Esophagus squamous epithelium (tissue), 4 donors: ENCODE measurements around the gene ENGASE.

Source experiments
- CTCF ChIP-seq, 6 experiments: fragments of 450-650 bp in 4 of 6; fragments of 200-600 bp in 2 of 6; sonication (generic) in 2 of 6; IDR thresholded peaks; one replicate each; pipeline ENCODE4 v1.5.1; 2016 to 2019; ENCODE audit warnings: antibody characterized with exemption in 6 of 6, mild to moderate bottlenecking in 4 of 6, moderate library complexity in 4 of 6
- POLR2A ChIP-seq, 4 donors: fragments of 450-650 bp; IDR thresholded peaks; one replicate each; pipeline ENCODE4 v1.6.1; 2017; ENCODE audit warnings: antibody characterized with exemption in 4 of 4, mild to moderate bottlenecking in 4 of 4, moderate library complexity in 3 of 4

- TF ChIP-seq CTCF (IDR thresholded peaks at IDR 0.05) (peak; percentile 41 to 96 (median 92)), POLR2A (IDR thresholded peaks at IDR 0.05) (no peak)
These were observed 32.0 kb upstream of the ENGASE start for GRCh38 chr17:79042421-79043190.
